ENCODE measurements around the gene CIB4. TPM values are rescaled to one million over a fixed set of nuclear protein-coding genes. Genes with fewer than 3 reads are reported as not detected.

The CIB4 gene
- polyA plus RNA-seq, 3 donors: 0.29 to 0.89 (median 0.33) TPM

Other genes with a start within 250 kb of the CIB4 start
- 1 to 10 TPM; 1.6 to 4.6 (median 2.5) TPM for gene DRC1, start 239.4 kb downstream of the CIB4 start, polyA plus RNA-seq (ENCODE audit: insufficient read length in 3 of 3)
- under 1 TPM; 0.12 to 0.20 (median 0.15) TPM for gene OTOF, start 163.2 kb downstream of the CIB4 start, polyA plus RNA-seq (ENCODE audit: insufficient read length in 3 of 3)
- gene KCNK3, start 51.4 kb upstream of the CIB4 start, polyA plus RNA-seq (ENCODE audit: insufficient read length in 3 of 3): 1 to 10 TPM; 1.3 to 9.3 (median 3.3) TPM
- gene SLC35F6, start 122.9 kb upstream of the CIB4 start, polyA plus RNA-seq (ENCODE audit: insufficient read length in 3 of 3): 10 to 100 TPM; 15.4 to 16.4 (median 16.1) TPM
- 10 to 100 TPM; 12.1 to 17.2 (median 17.2) TPM for gene CENPA, start 144.7 kb upstream of the CIB4 start, polyA plus RNA-seq (ENCODE audit: insufficient read length in 3 of 3)
- gene DPYSL5, start 206.8 kb upstream of the CIB4 start, polyA plus RNA-seq (ENCODE audit: insufficient read length in 3 of 3): 1 to 10 TPM; 4.4 to 8.6 (median 8.5) TPM